A673 (cell line): ENCODE measurements around the gene ACOXL. TPM values are rescaled to one million over a fixed set of nuclear protein-coding genes. Genes with fewer than 3 reads are reported as not detected.

Experiments
- BruUV-seq: library from RNA; stranded (reverse); fragments of 400-500 nt; replicated peaks from 2 replicates; lab custom pipeline; 2021; lab: Mats Ljungman, UMichigan
- CTCF ChIA-PET: fragments of 300-600 bp; sonication (Branson Sonifier 250); formaldehyde crosslinking; loops from one replicate; lab custom pipeline; 2022; ENCODE audit warnings: antibody characterized with exemption; lab: Charles Lee
- POLR2A ChIA-PET: fragments of 300-600 bp; sonication (Branson Sonifier 250); formaldehyde crosslinking; loops from one replicate; lab custom pipeline; 2022; ENCODE audit warnings: antibody characterized with exemption; ENCODE audit not compliant: low non-redundant PET; lab: Charles Lee
- DNase-seq: peaks from one replicate; pipeline ENCODE4 v3.0.0-alpha.2; 2015; ENCODE audit warnings: low spot score
- H3K27ac ChIP-seq: fragments of 200-600 bp; sonication (generic); 2 replicates; pipeline ENCODE4 v1.5.1; 2016; ENCODE audit warnings: mixed run types, low read depth, mild to moderate bottlenecking, mixed read lengths, antibody characterized with exemption, low read length; ENCODE audit not compliant: poor library complexity, severe bottlenecking
- H3K27me3 ChIP-seq: fragments of 200-600 bp; sonication (generic); replicated peaks from 2 replicates; pipeline ENCODE4 v1.6.1; 2017; ENCODE audit warnings: mixed run types, low read depth, mild to moderate bottlenecking, mixed read lengths, antibody characterized with exemption, low read length; ENCODE audit not compliant: insufficient read depth, poor library complexity
- H3K36me3 ChIP-seq: fragments of 200-600 bp; sonication (generic); 2 replicates; pipeline ENCODE4 v1.6.1; 2016; ENCODE audit warnings: mixed run types, mild to moderate bottlenecking, mixed read lengths, antibody characterized with exemption, low read length; ENCODE audit not compliant: insufficient read depth, poor library complexity, severe bottlenecking
- H3K4me1 ChIP-seq: fragments of 200-600 bp; sonication (generic); 2 replicates; pipeline ENCODE4 v1.6.1; 2017; ENCODE audit warnings: mixed run types, mild to moderate bottlenecking, mixed read lengths, antibody characterized with exemption, low read length; ENCODE audit not compliant: insufficient read depth, poor library complexity, severe bottlenecking
- H3K4me3 ChIP-seq: fragments of 200-600 bp; sonication (generic); 2 replicates; pipeline ENCODE4 v1.5.1; 2016; ENCODE audit warnings: low read depth, mixed run types, mild to moderate bottlenecking, mixed read lengths, low read length; ENCODE audit not compliant: poor library complexity, severe bottlenecking
- H3K9me3 ChIP-seq: fragments of 200-600 bp; sonication (generic); 2 replicates; pipeline ENCODE4 v1.6.1; 2016; ENCODE audit warnings: mixed run types, low read depth, mild to moderate bottlenecking, mixed read lengths, antibody characterized with exemption, low read length; ENCODE audit not compliant: poor library complexity, severe bottlenecking
- CTCF ChIP-seq: fragments of 300-800, 200-600 bp; sonication (generic); conservative IDR thresholded peaks from 2 replicates; pipeline ENCODE4 v1.5.1; 2017; ENCODE audit warnings: low read depth, mild to moderate bottlenecking, antibody characterized with exemption, low read length, moderate library complexity, mixed read lengths
- EZH2 ChIP-seq: fragments of 200-600 bp; sonication (generic); IDR thresholded peaks from 2 replicates; pipeline ENCODE4 v1.6.1; 2017; ENCODE audit warnings: borderline replicate concordance, low read depth, mild to moderate bottlenecking, mixed read lengths, antibody characterized with exemption, low read length; ENCODE audit not compliant: poor library complexity, severe bottlenecking
- intact Hi-C: fragments of 100-400 bp; cut with micrococcal nuclease; formaldehyde crosslinking; loops from one replicate; pipeline ENCODE4 v1.10.0; 2022; ENCODE audit not compliant: unreplicated experiment
- total RNA-seq: library from RNA; stranded (reverse); gene quantifications from 2 replicates; pipeline ENCODE4 v1.2.3, GENCODE V29; 2021

The ACOXL gene
- total RNA-seq, 1 experiment from 2014 or later = not detected

- POLR2A ChIA-PET = no interaction called here
Observed at GRCh38 chr2:110995911-110996310, 263.5 kb downstream of the ACOXL start.

GRCh38 chr2:110997331-110998045 is 265.1 kb downstream of the ACOXL start:
- Histone ChIP-seq H3K27ac (no peak overlapping the region), H3K4me3 (no peak overlapping the region), H3K4me1 (no peaks in the 10 kb centered on the region), H3K27me3 (peaks cover 43% of the 10 kb centered on the region), H3K36me3 (no peaks in the 10 kb centered on the region), H3K9me3 (no peaks in the 10 kb centered on the region)
- CTCF ChIA-PET = no interaction called here
- TF ChIP-seq CTCF = no peak
- no peak for TF ChIP-seq EZH2
- no TSS peak for BruUV-seq
- POLR2A ChIA-PET = no interaction called here
- DNase-seq = no peak
- intact Hi-C loops = no loop called here

More at GRCh38 chr2:110995911-110996310, 263.5 kb downstream of the ACOXL start:
- Histone ChIP-seq H3K36me3 (no peaks in the 10 kb centered on the region), H3K4me1 (no peaks in the 10 kb centered on the region), H3K27ac (no peak overlapping the region), H3K4me3 (no peak overlapping the region), H3K27me3 (peaks cover 52% of the 10 kb centered on the region), H3K9me3 (no peaks in the 10 kb centered on the region)
- CTCF ChIA-PET = no interaction called here
- intact Hi-C loops = no loop called here
- no peak for DNase-seq
- no peak for TF ChIP-seq EZH2
- no peak for TF ChIP-seq CTCF
- BruUV-seq = no TSS peak

GRCh38 chr2:110998311-110998710 is 265.9 kb downstream of the ACOXL start:
- POLR2A ChIA-PET = no interaction called here
- TF ChIP-seq EZH2 = no peak
- TF ChIP-seq CTCF = no peak
- H3K27ac ChIP-seq = no peak overlapping the region
- no peak overlapping the region for H3K4me3 ChIP-seq
- H3K9me3 ChIP-seq = no peaks in the 10 kb centered on the region
- DNase-seq = no peak
- intact Hi-C loops = no loop called here
- no peaks in the 10 kb centered on the region for H3K36me3 ChIP-seq
- H3K27me3 ChIP-seq = peaks cover 49% of the 10 kb centered on the region
- BruUV-seq = no TSS peak
- H3K4me1 ChIP-seq = no peaks in the 10 kb centered on the region
- CTCF ChIA-PET = no interaction called here
